ENCODE results near the gene RPTOR. TPM values are rescaled to one million over a fixed set of nuclear protein-coding genes. Genes with fewer than 3 reads are reported as not detected.

The RPTOR gene
- total and polyA plus RNA-seq, 10 of the 15 experiments (the other 5 are each of a cell fraction or from before 2014, with no cell fraction given) = 0.18 to 32.1 (median 7.8) TPM

DNA sequence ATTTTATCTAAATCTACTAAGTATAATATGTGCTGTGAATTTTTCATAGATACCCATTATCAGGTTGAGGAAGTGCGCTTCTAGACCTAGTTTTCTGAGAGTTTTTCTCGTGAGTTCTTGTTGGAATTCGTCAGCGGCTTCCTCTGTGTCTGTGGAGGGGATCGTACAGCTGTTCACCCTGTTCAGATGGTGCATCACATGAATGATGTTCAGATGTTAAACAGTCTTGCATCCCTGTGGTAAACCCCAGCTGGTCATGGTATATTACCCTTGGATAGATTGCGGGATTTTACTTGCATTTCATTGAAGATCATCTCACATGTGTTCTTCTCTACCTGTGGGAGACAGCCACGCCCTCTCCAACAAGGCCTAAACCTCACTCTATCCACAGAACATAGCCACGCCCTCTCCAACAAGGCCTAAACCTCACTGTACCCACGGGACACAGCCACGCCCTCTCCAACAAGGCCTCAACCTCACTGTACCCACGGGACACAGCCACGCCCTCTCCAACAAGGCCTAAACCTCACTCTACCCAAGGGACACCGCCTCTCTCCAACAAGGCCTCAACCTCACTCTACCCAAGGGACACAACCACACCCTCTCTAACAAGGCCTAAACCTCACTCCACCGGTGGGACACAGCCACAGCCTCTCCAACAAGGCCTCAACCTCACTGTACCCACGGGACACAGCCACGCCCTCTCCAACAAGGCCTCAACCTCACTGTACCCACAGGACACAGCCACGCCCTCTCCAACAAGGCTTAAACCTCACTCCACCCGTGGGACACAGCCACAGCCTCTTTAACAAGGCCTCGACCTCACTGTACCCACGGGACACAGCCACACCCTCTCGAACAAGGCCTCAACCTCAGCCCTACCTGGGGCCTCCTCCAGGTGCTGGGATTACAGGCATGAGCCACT is 266.8 kb downstream of the RPTOR start (continued):
- no peak for TF ChIP-seq EP300 (IDR thresholded peaks at IDR 0.05; ENCODE audit: borderline replicate concordance in 1 of 2, control insufficient read depth in 1 of 2, low read depth in 2 of 2, low read length in 2 of 2)

DNA sequence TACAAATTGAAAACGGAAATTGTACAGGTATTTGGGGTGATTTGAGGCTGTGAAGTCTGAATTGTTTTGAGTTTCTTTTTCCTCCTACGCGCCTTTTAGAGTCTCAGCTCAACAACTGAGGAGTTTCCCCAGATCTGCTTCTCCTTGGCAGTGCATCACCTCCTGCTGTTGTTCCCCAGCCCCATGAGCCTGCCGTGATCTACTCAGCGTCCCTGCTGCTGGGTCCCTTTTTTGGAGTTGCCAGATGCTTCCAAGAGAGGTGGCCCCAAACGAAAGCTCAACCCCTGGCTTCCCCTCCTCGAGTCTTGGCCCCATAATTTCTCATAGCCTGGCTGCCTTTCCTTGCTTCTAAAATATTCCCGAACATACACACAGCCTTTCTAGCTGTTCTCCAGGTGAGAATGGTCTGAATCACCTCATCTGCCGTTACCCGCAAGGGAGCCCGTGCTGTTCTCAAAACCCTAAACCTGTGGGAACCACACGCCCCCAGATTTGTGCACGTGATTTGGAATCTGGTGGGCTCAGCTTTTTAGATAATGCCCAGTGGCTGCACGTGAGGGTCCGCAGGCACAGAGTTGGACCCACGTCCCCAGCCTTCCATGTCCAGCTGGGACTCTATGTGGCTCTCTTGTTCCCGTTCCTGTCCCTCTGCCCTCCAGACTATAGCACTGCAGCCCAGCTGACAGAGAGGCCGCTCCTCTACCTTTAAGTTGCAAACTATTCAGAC is 267.9 kb downstream of the RPTOR start:
- Histone ChIP-seq H3K36me3 (ENCODE audit: control insufficient read depth in 2 of 2, insufficient read depth in 2 of 2, low read length in 1 of 2) (no peaks in the 10 kb centered on the region; a peak in 2 of 4 replicates), H3K4me2 (ENCODE audit: control insufficient read depth, insufficient read depth) (no peak overlapping the region), H3K79me2 (ENCODE audit: control insufficient read depth, insufficient read depth, low read length) (no peaks in the 10 kb centered on the region), H2AFZ (ENCODE audit: control insufficient read depth, low read depth, low read length) (no peak overlapping the region), H3K4me1 (ENCODE audit: control insufficient read depth, insufficient read depth, low read length) (no peaks in the 10 kb centered on the region), H3K9ac (ENCODE audit: control insufficient read depth, insufficient read depth, low read length) (no peak overlapping the region), H3K9me3 (replicated peaks; ENCODE audit: control insufficient read depth, insufficient read depth, low read length) (no peaks in the 10 kb centered on the region), H3K27ac (ENCODE audit: control insufficient read depth, insufficient read depth) (no peak overlapping the region), H3K4me3 (no peak overlapping the region), H3K27me3 (replicated peaks in 1 of 2; ENCODE audit: control insufficient read depth in 2 of 2, insufficient read depth in 2 of 2, low read length in 1 of 2) (no peaks in the 10 kb centered on the region), H4K20me1 (ENCODE audit: control insufficient read depth, insufficient read depth) (no peaks in the 10 kb centered on the region)
- DNase-seq (ENCODE audit: low read depth, low spot score) (no peak), ATAC-seq (no peak), FAIRE-seq (no peak)
- no TSS peak for BruUV-seq (replicated peaks)
- POLR2A ChIA-PET = no interaction called here
- RAD21 ChIA-PET (ENCODE audit: unreplicated experiment) = no interaction called here
- intact Hi-C loops (cut with micrococcal nuclease; ENCODE audit: unreplicated experiment) = no loop called here
- in situ Hi-C loops (cut with MboI) = no loop called here
- CTCF ChIA-PET = interaction anchor here (0.6 kb wide), 1 partner anchor 732 kb away, joined by 5 read pairs; no protein-coding TSS in a partner anchor
- WGBS (ENCODE audit: insufficient coverage, insufficient replicate concordance, low lambda C conversion rate, missing lambda C conversion rate) = 91% methylated on average over 18 of the region's 18 CpGs
- SMC1A ChIA-PET (ENCODE audit: uncharacterized antibody, unreplicated experiment) = no interaction called here
- no peak for TF ChIP-seq EP300 (IDR thresholded peaks at IDR 0.05; ENCODE audit: borderline replicate concordance in 1 of 2, control insufficient read depth in 1 of 2, low read depth in 2 of 2, low read length in 2 of 2)
- TF ChIP-seq CREM (IDR thresholded peaks at IDR 0.05; ENCODE audit: low read depth) = no peak
- no peak for TF ChIP-seq TCF7 (IDR thresholded peaks at IDR 0.05; ENCODE audit: borderline replicate concordance)
- TF ChIP-seq, protein P1, sequence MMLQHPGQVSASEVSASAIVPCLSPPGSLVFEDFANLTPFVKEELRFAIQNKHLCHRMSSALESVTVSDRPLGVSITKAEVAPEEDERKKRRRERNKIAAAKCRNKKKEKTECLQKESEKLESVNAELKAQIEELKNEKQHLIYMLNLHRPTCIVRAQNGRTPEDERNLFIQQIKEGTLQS (IDR thresholded peaks at IDR 0.05; ENCODE audit: borderline replicate concordance, extremely low read depth, low read depth, low read length) = no peak
- TF ChIP-seq PRDM15 (CRISPR knock-in tag; IDR thresholded peaks at IDR 0.05) = no peak
- no peak for TF ChIP-seq MYB (IDR thresholded peaks at IDR 0.05; ENCODE audit: borderline replicate concordance, low read depth, low read length)
- TF ChIP-seq CBFB (IDR thresholded peaks at IDR 0.05; ENCODE audit: low read depth) = no peak
- TF ChIP-seq, protein P2, sequence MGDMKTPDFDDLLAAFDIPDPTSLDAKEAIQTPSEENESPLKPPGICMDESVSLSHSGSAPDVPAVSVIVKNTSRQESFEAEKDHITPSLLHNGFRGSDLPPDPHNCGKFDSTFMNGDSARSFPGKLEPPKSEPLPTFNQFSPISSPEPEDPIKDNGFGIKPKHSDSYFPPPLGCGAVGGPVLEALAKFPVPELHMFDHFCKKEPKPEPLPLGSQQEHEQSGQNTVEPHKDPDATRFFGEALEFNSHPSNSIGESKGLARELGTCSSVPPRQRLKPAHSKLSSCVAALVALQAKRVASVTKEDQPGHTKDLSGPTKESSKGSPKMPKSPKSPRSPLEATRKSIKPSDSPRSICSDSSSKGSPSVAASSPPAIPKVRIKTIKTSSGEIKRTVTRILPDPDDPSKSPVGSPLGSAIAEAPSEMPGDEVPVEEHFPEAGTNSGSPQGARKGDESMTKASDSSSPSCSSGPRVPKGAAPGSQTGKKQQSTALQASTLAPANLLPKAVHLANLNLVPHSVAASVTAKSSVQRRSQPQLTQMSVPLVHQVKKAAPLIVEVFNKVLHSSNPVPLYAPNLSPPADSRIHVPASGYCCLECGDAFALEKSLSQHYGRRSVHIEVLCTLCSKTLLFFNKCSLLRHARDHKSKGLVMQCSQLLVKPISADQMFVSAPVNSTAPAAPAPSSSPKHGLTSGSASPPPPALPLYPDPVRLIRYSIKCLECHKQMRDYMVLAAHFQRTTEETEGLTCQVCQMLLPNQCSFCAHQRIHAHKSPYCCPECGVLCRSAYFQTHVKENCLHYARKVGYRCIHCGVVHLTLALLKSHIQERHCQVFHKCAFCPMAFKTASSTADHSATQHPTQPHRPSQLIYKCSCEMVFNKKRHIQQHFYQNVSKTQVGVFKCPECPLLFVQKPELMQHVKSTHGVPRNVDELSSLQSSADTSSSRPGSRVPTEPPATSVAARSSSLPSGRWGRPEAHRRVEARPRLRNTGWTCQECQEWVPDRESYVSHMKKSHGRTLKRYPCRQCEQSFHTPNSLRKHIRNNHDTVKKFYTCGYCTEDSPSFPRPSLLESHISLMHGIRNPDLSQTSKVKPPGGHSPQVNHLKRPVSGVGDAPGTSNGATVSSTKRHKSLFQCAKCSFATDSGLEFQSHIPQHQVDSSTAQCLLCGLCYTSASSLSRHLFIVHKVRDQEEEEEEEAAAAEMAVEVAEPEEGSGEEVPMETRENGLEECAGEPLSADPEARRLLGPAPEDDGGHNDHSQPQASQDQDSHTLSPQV (IDR thresholded peaks at IDR 0.05) = no peak
- TF ChIP-seq YY1 (IDR thresholded peaks at IDR 0.05; ENCODE audit: low read depth, low read length) = no peak
- no peak for TF ChIP-seq EED (IDR thresholded peaks at IDR 0.05; ENCODE audit: low read depth)
- no peak for TF ChIP-seq SMAD5 (IDR thresholded peaks at IDR 0.05; ENCODE audit: low read depth)
